Transverse colon (tissue), 4 donors: ENCODE results near the gene N4BP2L2.

ENCODE experiments used
- CTCF ChIP-seq, 5 experiments: fragments of 200-600 bp in 3 of 5; fragments of 450-650 bp in 2 of 5; sonication (generic) in 3 of 5; IDR thresholded peaks; 1 replicate in 2 of 5; 2 replicates in 3 of 5; pipeline ENCODE4 v1.5.1; 2016 to 2017; ENCODE audit warnings: antibody characterized with exemption in 5 of 5, inconsistent platforms in 3 of 5, mild to moderate bottlenecking in 2 of 5, moderate library complexity in 1 of 5
- POLR2AphosphoS5 ChIP-seq, 3 donors: sonication (generic); formaldehyde crosslinking; IDR thresholded peaks; one replicate each; pipeline ENCODE4 v1.6.1; 2016; ENCODE audit warnings: antibody characterized with exemption in 3 of 3

GRCh38 chr13:32535748-32536147, 2.8 kb downstream of the N4BP2L2 start:
- TF ChIP-seq CTCF (IDR thresholded peaks at IDR 0.05): no peak
- no peak for TF ChIP-seq POLR2AphosphoS5 (IDR thresholded peaks at IDR 0.05)
